SK-N-SH (cell line): Measurements from ENCODE around the gene LDAF1. TPM values are rescaled to one million over a fixed set of nuclear protein-coding genes. Genes with fewer than 3 reads are reported as not detected.

Source experiments
- CTCF ChIA-PET: fragments of 300-600, 350-600 bp; formaldehyde crosslinking; extraction: SDS; loops from one replicate; lab custom pipeline; 2021; lab: Yijun Ruan, JAX
- POLR2A ChIA-PET: fragments of 350-600 bp; sonication (Branson Sonifier 250); formaldehyde crosslinking; extraction: SDS; loops from one replicate; lab custom pipeline; 2020; ENCODE audit warnings: antibody characterized with exemption, inconsistent platforms; lab: Yijun Ruan, JAX
- DNase-seq: peaks from one replicate; pipeline ENCODE4 v3.0.0; 2012
- H2AFZ ChIP-seq: fragments of 200-600 bp; sonication (generic); 2 replicates; pipeline ENCODE4 v1.8.1; 2016; ENCODE audit warnings: antibody characterized with exemption, mild to moderate bottlenecking, low read depth
- H3F3A ChIP-seq: fragments of 200-600 bp; sonication (generic); replicated peaks from 2 replicates; pipeline ENCODE3; 2016; ENCODE audit warnings: antibody characterized with exemption, mild to moderate bottlenecking; ENCODE audit not compliant: insufficient read depth
- H3K27ac ChIP-seq, 2 experiments: fragments of 200-500 bp in 1 of 2; fragments of 200-600 bp in 1 of 2; sonication (Bioruptor generic) in 1 of 2; sonication (generic), shearing (Covaris generic) in 1 of 2; 2 replicates each; pipeline versions ENCODE4 v1.5.1 to v1.6.1; 2014 to 2016; ENCODE audit warnings: low read depth in 2 of 2, inconsistent platforms in 1 of 2, low read length in 1 of 2, mild to moderate bottlenecking in 1 of 2, mixed read lengths in 1 of 2
- H3K27me3 ChIP-seq: fragments of 200-600 bp; sonication (generic), shearing (Covaris generic); 2 replicates; pipeline ENCODE4 v1.6.1; 2016; ENCODE audit warnings: mixed run types; ENCODE audit not compliant: insufficient read depth
- H3K36me3 ChIP-seq, 2 experiments: fragments of 200-500 bp in 1 of 2; fragments of 200-600 bp in 1 of 2; sonication (Bioruptor generic) in 1 of 2; sonication (generic) in 1 of 2; replicated peaks in 1 of 2; 2 replicates each; pipeline versions ENCODE3 to v1.5.1; 2014 to 2016; ENCODE audit warnings: low read length in 1 of 2, mild to moderate bottlenecking in 1 of 2; ENCODE audit not compliant: insufficient read depth in 2 of 2, control insufficient read depth in 1 of 2
- H3K4me1 ChIP-seq, 2 experiments: fragments of 200-500 bp in 1 of 2; fragments of 200-600 bp in 1 of 2; sonication (Bioruptor generic) in 1 of 2; sonication (generic), shearing (Covaris generic) in 1 of 2; 2 replicates each; pipeline versions ENCODE4 v1.5.1 to v1.6.1; 2014 to 2016; ENCODE audit warnings: low read depth in 1 of 2, low read length in 1 of 2, mixed run types in 1 of 2; ENCODE audit not compliant: insufficient read depth in 2 of 2, control insufficient read depth in 1 of 2
- H3K4me2 ChIP-seq: fragments of 200-600 bp; sonication (generic), shearing (Covaris generic); 2 replicates; pipeline ENCODE4 v1.6.1; 2017; ENCODE audit warnings: mixed run types
- H3K4me3 ChIP-seq, 2 experiments: fragments of 200-500 bp in 1 of 2; fragments of 200-600 bp in 1 of 2; sonication (Bioruptor generic) in 1 of 2; sonication (generic), shearing (Covaris generic) in 1 of 2; 2 replicates each; pipeline versions ENCODE4 v1.5.1 to v1.8.1; 2014 to 2016; ENCODE audit warnings: low read depth in 2 of 2, inconsistent platforms in 1 of 2, low read length in 1 of 2, mild to moderate bottlenecking in 1 of 2, mixed read lengths in 1 of 2, moderate library complexity in 1 of 2
- H3K79me2 ChIP-seq: fragments of 200-600 bp; sonication (generic); 2 replicates; pipeline ENCODE4 v1.8.1; 2017; ENCODE audit warnings: mild to moderate bottlenecking; ENCODE audit not compliant: insufficient read depth
- H3K9ac ChIP-seq: fragments of 200-600 bp; sonication (generic); 2 replicates; pipeline ENCODE4 v1.6.1; 2017; ENCODE audit warnings: mixed run types
- H3K9me2 ChIP-seq: fragments of 200-600 bp; sonication (generic); 2 replicates; pipeline ENCODE4 v1.6.1; 2017; ENCODE audit warnings: mixed run types
- H3K9me3 ChIP-seq: fragments of 200-600 bp; sonication (generic); 2 replicates; pipeline ENCODE4 v1.6.1; 2017; ENCODE audit warnings: mixed run types, mild to moderate bottlenecking, moderate library complexity
- H4K20me1 ChIP-seq: fragments of 200-600 bp; sonication (generic); 2 replicates; pipeline ENCODE4 v1.6.1; 2017; ENCODE audit warnings: mild to moderate bottlenecking, mixed run types; ENCODE audit not compliant: insufficient read depth
- CHD2 ChIP-seq: fragments of 150-350 bp; IDR thresholded peaks from 2 replicates; pipeline ENCODE4 v1.6.1; 2018; ENCODE audit warnings: low read length; ENCODE audit not compliant: partially characterized antibody
- FOSL2 ChIP-seq: IDR thresholded peaks from 2 replicates; pipeline ENCODE4 v1.4.0; 2012; ENCODE audit warnings: low read depth, mild to moderate bottlenecking, moderate library complexity, borderline replicate concordance
- FOXM1 ChIP-seq: IDR thresholded peaks from 2 replicates; pipeline ENCODE4 v1.4.0; 2012; ENCODE audit warnings: low read depth, mild to moderate bottlenecking
- GATA2 ChIP-seq: sonication (generic); formaldehyde crosslinking; IDR thresholded peaks from 2 replicates; pipeline ENCODE4 v1.5.0; 2020; ENCODE audit warnings: mild to moderate bottlenecking, missing genetic modification reagents
- MEF2A ChIP-seq: IDR thresholded peaks from 2 replicates; pipeline ENCODE4 v1.4.0; 2012; ENCODE audit warnings: low read depth, borderline replicate concordance
- NFIC ChIP-seq: IDR thresholded peaks from 2 replicates; pipeline ENCODE4 v1.4.0; 2012; ENCODE audit warnings: borderline replicate concordance
- NRF1 ChIP-seq: IDR thresholded peaks from 2 replicates; pipeline ENCODE4 v1.6.1; 2012; ENCODE audit warnings: low read depth, mild to moderate bottlenecking, low read length
- POLR2AphosphoS5 ChIP-seq: IDR thresholded peaks from 2 replicates; pipeline ENCODE4 v1.6.1; 2012; ENCODE audit warnings: low read depth, low read length
- RAD21 ChIP-seq: IDR thresholded peaks from 2 replicates; pipeline ENCODE4 v1.6.1; 2012; ENCODE audit warnings: mild to moderate bottlenecking, low read length
- RFX5 ChIP-seq: IDR thresholded peaks from 2 replicates; pipeline ENCODE4 v1.6.1; 2012; ENCODE audit warnings: mild to moderate bottlenecking, improper control_type of control experiment, low read length
- RXRA ChIP-seq: IDR thresholded peaks from 2 replicates; pipeline ENCODE4 v1.4.0; 2012; ENCODE audit warnings: low read depth, mild to moderate bottlenecking, borderline replicate concordance
- SIN3A ChIP-seq: IDR thresholded peaks from 2 replicates; pipeline ENCODE4 v1.6.1; 2012; ENCODE audit warnings: low read depth, mild to moderate bottlenecking, low read length, moderate library complexity, borderline replicate concordance
- TCF12 ChIP-seq: IDR thresholded peaks from 2 replicates; pipeline ENCODE4 v1.4.0; 2012
- TEAD4 ChIP-seq: IDR thresholded peaks from 2 replicates; pipeline ENCODE4 v1.4.0; 2012; ENCODE audit warnings: mild to moderate bottlenecking, borderline replicate concordance; ENCODE audit not compliant: insufficient read depth
- YY1 ChIP-seq: IDR thresholded peaks from 2 replicates; pipeline ENCODE4 v1.4.0; 2012; ENCODE audit warnings: low read depth, mild to moderate bottlenecking
- WGBS: methylation state at CpG from one replicate; pipeline ENCODE4 v1.1.6; 2017; ENCODE audit warnings: low lambda C conversion rate; 5-methylcytosine and 5-hydroxymethylcytosine counted together
- polyA plus RNA-seq, 3 experiments: library from polyadenylated mRNA; depleted of rRNA; stranded (reverse); fragments of >200 nt; gene quantifications; 2 replicates each; pipeline ENCODE4 v1.2.3, GENCODE V29; 2012
- TF ChIP-seq, protein P1 (sequence below): fragments of 200-600 bp; sonication (generic); IDR thresholded peaks from 2 replicates; pipeline ENCODE4 v1.6.1; 2017; ENCODE audit warnings: antibody characterized with exemption, mild to moderate bottlenecking, moderate library complexity
- TF ChIP-seq, protein P2 (sequence below): fragments of 150-350 bp; IDR thresholded peaks from 2 replicates; pipeline ENCODE4 v1.6.1; 2017; ENCODE audit warnings: antibody characterized with exemption, low read length, low read depth, borderline replicate concordance
- TF ChIP-seq, protein P3 (sequence below): IDR thresholded peaks from 2 replicates; pipeline ENCODE4 v1.4.0; 2012; ENCODE audit warnings: low read depth, borderline replicate concordance
- TF ChIP-seq, protein P4 (sequence below): fragments of 150-350 bp; IDR thresholded peaks from 2 replicates; pipeline ENCODE4 v1.6.1; 2016; ENCODE audit warnings: mild to moderate bottlenecking, low read depth, low read length

Gene LDAF1
- polyA plus RNA-seq, 1 of the 3 experiments (the other 2 are of a cell fraction) = 10.0 TPM

DNA sequence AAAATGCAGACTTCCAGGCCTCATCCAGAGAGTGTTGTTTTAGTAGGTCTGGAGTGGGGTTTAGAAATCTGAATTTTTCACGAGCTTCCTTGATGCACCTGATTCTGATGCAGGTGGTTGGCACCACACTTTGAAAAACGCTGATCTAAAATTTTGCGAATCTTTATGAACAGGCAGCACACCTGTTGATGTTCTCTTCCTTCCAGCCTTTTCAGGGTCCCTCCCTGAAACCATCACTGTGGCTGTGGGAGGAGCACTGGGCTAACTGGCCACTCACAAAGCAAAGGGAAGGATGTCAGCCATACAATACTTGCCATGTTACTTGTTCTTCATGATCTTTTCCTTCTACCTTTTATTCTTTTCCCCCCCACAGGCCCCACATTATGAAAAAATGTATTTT, 14.2 kb downstream of the LDAF1 start:
- H3K4me1 ChIP-seq = no peaks in the 10 kb centered on the region
- no peaks in the 10 kb centered on the region for H3F3A ChIP-seq
- WGBS = 92% methylated on average over 3 of the region's 3 CpGs
- H4K20me1 ChIP-seq = no peaks in the 10 kb centered on the region
- H3K27ac ChIP-seq = no peak overlapping the region
- H3K36me3 ChIP-seq = peaks cover 6 to 10% of the 10 kb centered on the region in 2 experiments
- no peak overlapping the region for H3K9ac ChIP-seq
- ChIA-PET POLR2A (no interaction called here), CTCF (interaction anchor here (1.3 to 1.5 kb wide), 3 partner anchors 16 to 128 kb away, joined by 4 to 6 read pairs (median 4); no protein-coding TSS in a partner anchor)
- no peaks in the 10 kb centered on the region for H3K27me3 ChIP-seq
- DNase-seq = no peak
- no peaks in the 10 kb centered on the region for H3K9me2 ChIP-seq
- no peaks in the 10 kb centered on the region for H3K79me2 ChIP-seq
- H3K4me3 ChIP-seq = no peak overlapping the region
- TF ChIP-seq, protein P1, sequence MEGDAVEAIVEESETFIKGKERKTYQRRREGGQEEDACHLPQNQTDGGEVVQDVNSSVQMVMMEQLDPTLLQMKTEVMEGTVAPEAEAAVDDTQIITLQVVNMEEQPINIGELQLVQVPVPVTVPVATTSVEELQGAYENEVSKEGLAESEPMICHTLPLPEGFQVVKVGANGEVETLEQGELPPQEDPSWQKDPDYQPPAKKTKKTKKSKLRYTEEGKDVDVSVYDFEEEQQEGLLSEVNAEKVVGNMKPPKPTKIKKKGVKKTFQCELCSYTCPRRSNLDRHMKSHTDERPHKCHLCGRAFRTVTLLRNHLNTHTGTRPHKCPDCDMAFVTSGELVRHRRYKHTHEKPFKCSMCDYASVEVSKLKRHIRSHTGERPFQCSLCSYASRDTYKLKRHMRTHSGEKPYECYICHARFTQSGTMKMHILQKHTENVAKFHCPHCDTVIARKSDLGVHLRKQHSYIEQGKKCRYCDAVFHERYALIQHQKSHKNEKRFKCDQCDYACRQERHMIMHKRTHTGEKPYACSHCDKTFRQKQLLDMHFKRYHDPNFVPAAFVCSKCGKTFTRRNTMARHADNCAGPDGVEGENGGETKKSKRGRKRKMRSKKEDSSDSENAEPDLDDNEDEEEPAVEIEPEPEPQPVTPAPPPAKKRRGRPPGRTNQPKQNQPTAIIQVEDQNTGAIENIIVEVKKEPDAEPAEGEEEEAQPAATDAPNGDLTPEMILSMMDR = no peak
- TF ChIP-seq RFX5 = no peak
- TF ChIP-seq, protein P2, sequence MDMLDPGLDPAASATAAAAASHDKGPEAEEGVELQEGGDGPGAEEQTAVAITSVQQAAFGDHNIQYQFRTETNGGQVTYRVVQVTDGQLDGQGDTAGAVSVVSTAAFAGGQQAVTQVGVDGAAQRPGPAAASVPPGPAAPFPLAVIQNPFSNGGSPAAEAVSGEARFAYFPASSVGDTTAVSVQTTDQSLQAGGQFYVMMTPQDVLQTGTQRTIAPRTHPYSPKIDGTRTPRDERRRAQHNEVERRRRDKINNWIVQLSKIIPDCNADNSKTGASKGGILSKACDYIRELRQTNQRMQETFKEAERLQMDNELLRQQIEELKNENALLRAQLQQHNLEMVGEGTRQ = no peak
- TF ChIP-seq YY1 = no peak
- no peak for TF ChIP-seq NFIC
- no peak for TF ChIP-seq GATA2 (CRISPR knock-in tag)
- TF ChIP-seq POLR2AphosphoS5 = no peak
- no peak for TF ChIP-seq RXRA
- TF ChIP-seq, protein P3, sequence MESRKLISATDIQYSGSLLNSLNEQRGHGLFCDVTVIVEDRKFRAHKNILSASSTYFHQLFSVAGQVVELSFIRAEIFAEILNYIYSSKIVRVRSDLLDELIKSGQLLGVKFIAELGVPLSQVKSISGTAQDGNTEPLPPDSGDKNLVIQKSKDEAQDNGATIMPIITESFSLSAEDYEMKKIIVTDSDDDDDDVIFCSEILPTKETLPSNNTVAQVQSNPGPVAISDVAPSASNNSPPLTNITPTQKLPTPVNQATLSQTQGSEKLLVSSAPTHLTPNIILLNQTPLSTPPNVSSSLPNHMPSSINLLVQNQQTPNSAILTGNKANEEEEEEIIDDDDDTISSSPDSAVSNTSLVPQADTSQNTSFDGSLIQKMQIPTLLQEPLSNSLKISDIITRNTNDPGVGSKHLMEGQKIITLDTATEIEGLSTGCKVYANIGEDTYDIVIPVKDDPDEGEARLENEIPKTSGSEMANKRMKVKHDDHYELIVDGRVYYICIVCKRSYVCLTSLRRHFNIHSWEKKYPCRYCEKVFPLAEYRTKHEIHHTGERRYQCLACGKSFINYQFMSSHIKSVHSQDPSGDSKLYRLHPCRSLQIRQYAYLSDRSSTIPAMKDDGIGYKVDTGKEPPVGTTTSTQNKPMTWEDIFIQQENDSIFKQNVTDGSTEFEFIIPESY = no peak
- no peak for TF ChIP-seq MEF2A
- TF ChIP-seq NRF1 = no peak
- no peak for TF ChIP-seq FOXM1
- TF ChIP-seq RAD21 = no peak
- TF ChIP-seq TCF12 = no peak
- TF ChIP-seq CHD2 = no peak
- TF ChIP-seq, protein P4, sequence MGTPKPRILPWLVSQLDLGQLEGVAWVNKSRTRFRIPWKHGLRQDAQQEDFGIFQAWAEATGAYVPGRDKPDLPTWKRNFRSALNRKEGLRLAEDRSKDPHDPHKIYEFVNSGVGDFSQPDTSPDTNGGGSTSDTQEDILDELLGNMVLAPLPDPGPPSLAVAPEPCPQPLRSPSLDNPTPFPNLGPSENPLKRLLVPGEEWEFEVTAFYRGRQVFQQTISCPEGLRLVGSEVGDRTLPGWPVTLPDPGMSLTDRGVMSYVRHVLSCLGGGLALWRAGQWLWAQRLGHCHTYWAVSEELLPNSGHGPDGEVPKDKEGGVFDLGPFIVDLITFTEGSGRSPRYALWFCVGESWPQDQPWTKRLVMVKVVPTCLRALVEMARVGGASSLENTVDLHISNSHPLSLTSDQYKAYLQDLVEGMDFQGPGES = no peak
- no peak for TF ChIP-seq SIN3A
- no peak for TF ChIP-seq FOSL2
- no peak for TF ChIP-seq TEAD4
- H3K9me3 ChIP-seq = no peaks in the 10 kb centered on the region
- no peak overlapping the region for H2AFZ ChIP-seq
- H3K4me2 ChIP-seq = no peak overlapping the region
